Endothelial cell of umbilical vein (primary cell): ENCODE data around the gene NRK. TPM values are rescaled to one million over a fixed set of nuclear protein-coding genes. Genes with fewer than 3 reads are reported as not detected.
A peak's percentile ranks its signal among the peaks of the same experiment; 100 is the strongest.

ENCODE experiments used
- BruUV-seq: library from RNA; stranded (reverse); fragments of 400-500 nt; replicated peaks from 2 replicates; lab custom pipeline; 2021; lab: Mats Ljungman, UMichigan
- CTCF ChIA-PET: fragments of 300-600, 350-600 bp; sonication (Branson Sonifier 250); formaldehyde crosslinking; loops from one replicate; lab custom pipeline; 2021; ENCODE audit warnings: antibody characterized with exemption, inconsistent platforms; lab: Charles Lee
- POLR2A ChIA-PET: fragments of 300-600, 350-600 bp; sonication (Branson Sonifier 250); formaldehyde crosslinking; loops from one replicate; lab custom pipeline; 2021; ENCODE audit warnings: antibody characterized with exemption, inconsistent platforms; lab: Charles Lee
- DNase-seq: peaks from one replicate; pipeline ENCODE4 v3.0.0-alpha.2; 2011; ENCODE audit warnings: low read depth, low spot score
- FAIRE-seq: peaks from 2 replicates; lab custom pipeline; 2011; peaks lifted over from hg19 to GRCh38; lab: Jason Lieb, UNC
- H2AFZ ChIP-seq: 2 replicates; pipeline ENCODE4 v1.6.0; 2012; ENCODE audit warnings: low read depth, low read length, control low read depth, inconsistent platforms
- H3K27ac ChIP-seq: 2 replicates; pipeline ENCODE4 v1.5.1; 2011; ENCODE audit warnings: low read depth, mild to moderate bottlenecking, control low read depth, low read length, moderate library complexity; ENCODE audit not compliant: insufficient read depth
- H3K27me3 ChIP-seq, 2 experiments: 2 replicates each; pipeline versions ENCODE4 v1.6.0 to v1.6.1; 2011; ENCODE audit warnings: low read length in 2 of 2, mixed read lengths in 1 of 2; ENCODE audit not compliant: control insufficient read depth in 2 of 2, insufficient read depth in 2 of 2
- H3K36me3 ChIP-seq, 2 experiments: 2 replicates in 1 of 2; 3 replicates in 1 of 2; pipeline ENCODE4 v1.5.1; 2011; ENCODE audit warnings: low read length in 2 of 2, mild to moderate bottlenecking in 1 of 2, moderate library complexity in 1 of 2; ENCODE audit not compliant: control insufficient read depth in 2 of 2, insufficient read depth in 2 of 2; ENCODE audit errors: extremely low read depth in 1 of 2
- H3K4me1 ChIP-seq: 3 replicates; pipeline ENCODE4 v1.5.1; 2011; ENCODE audit warnings: mild to moderate bottlenecking, low read length; ENCODE audit not compliant: control insufficient read depth, insufficient read depth; ENCODE audit errors: extremely low read depth
- H3K4me2 ChIP-seq: 2 replicates; pipeline ENCODE4 v1.6.1; 2011; ENCODE audit warnings: low read length, control low read depth, mixed read lengths; ENCODE audit not compliant: insufficient read depth
- H3K4me3 ChIP-seq, 3 experiments: fragments of 200-600 bp in 1 of 3; sonication (generic), shearing (Covaris generic) in 1 of 3; replicated peaks in 1 of 3; 2 replicates each; pipeline ENCODE4 v1.5.1; 2011 to 2016; ENCODE audit warnings: control low read depth in 3 of 3, low read length in 3 of 3, mild to moderate bottlenecking in 2 of 3, inconsistent platforms in 1 of 3, low read depth in 1 of 3, moderate library complexity in 1 of 3; ENCODE audit not compliant: insufficient read depth in 1 of 3
- H3K79me2 ChIP-seq: 2 replicates; pipeline ENCODE4 v1.6.0; 2012; ENCODE audit warnings: low read length, inconsistent platforms; ENCODE audit not compliant: control insufficient read depth, insufficient read depth
- H3K9ac ChIP-seq: replicated peaks from 2 replicates; pipeline ENCODE3; 2011; ENCODE audit warnings: low read length, control low read depth; ENCODE audit not compliant: insufficient read depth; ENCODE audit errors: extremely low read depth
- H3K9me1 ChIP-seq: replicated peaks from 3 replicates; pipeline ENCODE4 v1.6.0; 2011; ENCODE audit warnings: mild to moderate bottlenecking, low read length; ENCODE audit not compliant: control insufficient read depth, insufficient read depth; ENCODE audit errors: extremely low read depth
- H3K9me3 ChIP-seq: replicated peaks from 2 replicates; pipeline ENCODE4 v1.5.1; 2012; ENCODE audit warnings: low read length, inconsistent platforms; ENCODE audit not compliant: control insufficient read depth, insufficient read depth
- H4K20me1 ChIP-seq: replicated peaks from 2 replicates; pipeline ENCODE3; 2011; ENCODE audit warnings: mild to moderate bottlenecking, low read length; ENCODE audit not compliant: control insufficient read depth, insufficient read depth; ENCODE audit errors: extremely low read depth
- EZH2 ChIP-seq: IDR thresholded peaks from 2 replicates; pipeline ENCODE4 v1.6.1; 2012; ENCODE audit warnings: borderline replicate concordance, low read depth, mild to moderate bottlenecking, moderate library complexity, low read length, inconsistent platforms; ENCODE audit not compliant: severe bottlenecking
- FOS ChIP-seq: IDR thresholded peaks from 2 replicates; pipeline ENCODE4 v1.6.1; 2011; ENCODE audit warnings: mild to moderate bottlenecking, low read length, moderate library complexity, borderline replicate concordance; ENCODE audit not compliant: insufficient read depth
- GATA2 ChIP-seq: IDR thresholded peaks from 2 replicates; pipeline ENCODE4 v1.7.0; 2011; ENCODE audit warnings: low read depth, mild to moderate bottlenecking, moderate library complexity, mixed read lengths, low read length; ENCODE audit not compliant: insufficient read length, insufficient read depth
- JUN ChIP-seq: IDR thresholded peaks from 2 replicates; pipeline ENCODE4 v1.6.1; 2011; ENCODE audit warnings: borderline replicate concordance, low read depth; ENCODE audit not compliant: insufficient read length, insufficient read depth
- MYC ChIP-seq: IDR thresholded peaks from one replicate; pipeline ENCODE4 v1.6.1; 2011; ENCODE audit warnings: mild to moderate bottlenecking, low read depth, low read length
- POLR2A ChIP-seq: IDR thresholded peaks from 2 replicates; pipeline ENCODE4 v1.6.1; 2012; ENCODE audit warnings: low read depth, mild to moderate bottlenecking, control low read depth, low read length
- POLR2AphosphoS5 ChIP-seq: IDR thresholded peaks from 2 replicates; pipeline ENCODE4 v1.6.1; 2012; ENCODE audit warnings: low read depth, mild to moderate bottlenecking, control low read depth, low read length, moderate library complexity; ENCODE audit not compliant: insufficient read depth
- dilution Hi-C: fragments of 300-500 bp; cut with MboI; formaldehyde crosslinking; loops from one replicate; pipeline ENCODE4 v1.15.0; 2019; ENCODE audit warnings: low sequenced_read_pairs; ENCODE audit not compliant: extremely low pct_ligation_motif_present
- intact Hi-C: fragments of 100-400 bp; cut with micrococcal nuclease; formaldehyde crosslinking; loops from one replicate; pipeline ENCODE4 v1.10.0; 2022
- polyA plus RNA-seq, 4 experiments: library from polyadenylated mRNA; depleted of rRNA in 3 of 4; stranded (reverse) in 3 of 4; unstranded in 1 of 4; fragments of >200 nt; gene quantifications; 2 replicates each; pipeline versions ENCODE4 v1.2.1 to v1.2.3, GENCODE V29; 2011 to 2012; ENCODE audit warnings: missing spikeins in 1 of 4
- total RNA-seq: library from RNA; stranded (reverse); gene quantifications from 2 replicates; pipeline ENCODE4 v1.2.3, GENCODE V29; 2021
- TF ChIP-seq, protein P1 (sequence below): IDR thresholded peaks from 2 replicates; pipeline ENCODE4 v1.6.1; 2011; ENCODE audit not compliant: insufficient read depth, insufficient read length
- TF ChIP-seq, protein P2 (sequence below), 2 donors: IDR thresholded peaks; 1 replicate in 1 of 2; 2 replicates in 1 of 2; pipeline ENCODE4 v1.5.1; 2011; ENCODE audit warnings: low read length in 2 of 2, mild to moderate bottlenecking in 2 of 2, moderate library complexity in 2 of 2, control low read depth in 1 of 2, inconsistent platforms in 1 of 2, low read depth in 1 of 2; ENCODE audit not compliant: insufficient read depth in 1 of 2; ENCODE audit errors: extremely low read depth in 1 of 2

NRK gene
- total and polyA plus RNA-seq, 2 donors (not counting 3 experiments of a cell fraction or from before 2014, with no cell fraction given), result 1.3 to 3.1 TPM

DNA sequence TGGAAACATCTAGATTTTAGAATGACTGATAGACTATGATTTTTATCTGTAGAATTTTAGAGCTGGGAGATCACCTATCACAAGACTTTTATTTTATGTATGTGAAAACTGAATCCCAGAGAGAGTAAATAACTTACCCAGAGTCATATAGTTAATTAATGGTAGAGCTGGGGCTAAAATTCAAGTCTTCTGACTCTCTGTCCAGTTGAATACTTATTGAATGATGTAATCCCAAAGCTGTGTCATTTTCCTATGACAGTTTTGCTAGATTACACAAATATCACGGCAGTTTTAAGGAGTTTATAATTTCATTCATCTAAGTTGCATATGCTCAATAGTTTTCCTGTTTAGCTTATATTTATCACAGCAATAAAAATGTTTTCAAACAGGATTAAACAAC is 6.7 kb downstream of the NRK start:
- Histone ChIP-seq H3K9me3 (no peaks in the 10 kb centered on the region), H2AFZ (no peak overlapping the region), H3K9me1 (no peaks in the 10 kb centered on the region), H3K4me2 (no peak overlapping the region), H3K79me2 (no peaks in the 10 kb centered on the region), H3K27ac (no peak overlapping the region), H4K20me1 (no peaks in the 10 kb centered on the region), H3K4me3 (no peak overlapping the region), H3K27me3 (no peaks in the 10 kb centered on the region), H3K36me3 (no peaks in the 10 kb centered on the region), H3K9ac (no peak overlapping the region), H3K4me1 (no peaks in the 10 kb centered on the region)
- DNase-seq, result peak; percentile 21
- dilution Hi-C loops (no loop called here), intact Hi-C loops (loop anchor here (10.0 kb wide), 1 partner anchor 106 kb away; no protein-coding TSS in a partner anchor)
- BruUV-seq, result no TSS peak
- ChIA-PET CTCF (interaction anchor here (0.9 to 1.6 kb wide), 2 partner anchors 8 kb away, joined by 3 read pairs; no protein-coding TSS in a partner anchor), POLR2A (no interaction called here)
- no peak for FAIRE-seq
- TF ChIP-seq POLR2A (no peak), MYC (no peak), GATA2 (no peak), JUN (peak; percentile 24), EZH2 (no peak), POLR2AphosphoS5 (no peak)
- TF ChIP-seq, protein P1, sequence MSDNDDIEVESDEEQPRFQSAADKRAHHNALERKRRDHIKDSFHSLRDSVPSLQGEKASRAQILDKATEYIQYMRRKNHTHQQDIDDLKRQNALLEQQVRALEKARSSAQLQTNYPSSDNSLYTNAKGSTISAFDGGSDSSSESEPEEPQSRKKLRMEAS, result no peak

GRCh38 chrX:105837232-105837631 is 14.9 kb downstream of the NRK start:
- peak; percentile 65 for FAIRE-seq
- dilution Hi-C loops (no loop called here), intact Hi-C loops (loop anchor here (2.0 kb wide), 1 partner anchor 14 kb away; the partner anchor contains the start of gene NRK)
- BruUV-seq, result no TSS peak
- Histone ChIP-seq H3K4me1 (peaks cover 2% of the 10 kb centered on the region), H3K27me3 (no peaks in the 10 kb centered on the region), H3K4me3 (no peak overlapping the region), H3K9ac (no peak overlapping the region), H3K4me2 (no peak overlapping the region), H4K20me1 (no peaks in the 10 kb centered on the region), H3K9me3 (no peaks in the 10 kb centered on the region), H3K27ac (peak overlapping the region; percentile 41), H3K79me2 (no peaks in the 10 kb centered on the region), H2AFZ (no peak overlapping the region), H3K36me3 (no peaks in the 10 kb centered on the region), H3K9me1 (no peaks in the 10 kb centered on the region)
- peak; percentile 86 for DNase-seq
- TF ChIP-seq, protein P1, result no peak
- TF ChIP-seq, protein P2, sequence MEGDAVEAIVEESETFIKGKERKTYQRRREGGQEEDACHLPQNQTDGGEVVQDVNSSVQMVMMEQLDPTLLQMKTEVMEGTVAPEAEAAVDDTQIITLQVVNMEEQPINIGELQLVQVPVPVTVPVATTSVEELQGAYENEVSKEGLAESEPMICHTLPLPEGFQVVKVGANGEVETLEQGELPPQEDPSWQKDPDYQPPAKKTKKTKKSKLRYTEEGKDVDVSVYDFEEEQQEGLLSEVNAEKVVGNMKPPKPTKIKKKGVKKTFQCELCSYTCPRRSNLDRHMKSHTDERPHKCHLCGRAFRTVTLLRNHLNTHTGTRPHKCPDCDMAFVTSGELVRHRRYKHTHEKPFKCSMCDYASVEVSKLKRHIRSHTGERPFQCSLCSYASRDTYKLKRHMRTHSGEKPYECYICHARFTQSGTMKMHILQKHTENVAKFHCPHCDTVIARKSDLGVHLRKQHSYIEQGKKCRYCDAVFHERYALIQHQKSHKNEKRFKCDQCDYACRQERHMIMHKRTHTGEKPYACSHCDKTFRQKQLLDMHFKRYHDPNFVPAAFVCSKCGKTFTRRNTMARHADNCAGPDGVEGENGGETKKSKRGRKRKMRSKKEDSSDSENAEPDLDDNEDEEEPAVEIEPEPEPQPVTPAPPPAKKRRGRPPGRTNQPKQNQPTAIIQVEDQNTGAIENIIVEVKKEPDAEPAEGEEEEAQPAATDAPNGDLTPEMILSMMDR (IDR thresholded peaks at IDR 0.05; ENCODE audit: extremely low read depth in 1 of 2, insufficient read depth in 1 of 2, low read depth in 1 of 2, low read length in 2 of 2), result no peak
- TF ChIP-seq POLR2A (no peak), MYC (no peak), EZH2 (no peak), POLR2AphosphoS5 (no peak), JUN (peak; percentile 51), FOS (peak; percentile 69), GATA2 (no peak)
- POLR2A ChIA-PET, result no interaction called here
- CTCF ChIA-PET, result interaction anchor here (1.0 kb wide), 1 partner anchor 8 kb away, joined by 3 read pairs; no protein-coding TSS in a partner anchor
